Hepatocyte (in vitro differentiated cells): ENCODE data around the gene CHRNA1. TPM values are rescaled to one million over a fixed set of nuclear protein-coding genes. Genes with fewer than 3 reads are reported as not detected.

ENCODE experiments used
- DNase-seq: peaks from one replicate; pipeline ENCODE4 v3.0.0-alpha.2; 2016; ENCODE audit warnings: low spot score
- H2AFZ ChIP-seq: fragments of 200-600 bp; sonication (generic); 2 replicates; pipeline ENCODE4 v1.6.0; 2016; ENCODE audit warnings: antibody characterized with exemption, mild to moderate bottlenecking
- H3K27ac ChIP-seq: fragments of 200-600 bp; sonication (generic); 2 replicates; pipeline ENCODE4 v1.5.1; 2016; ENCODE audit warnings: mild to moderate bottlenecking
- H3K27me3 ChIP-seq: fragments of 200-600 bp; sonication (generic); 2 replicates; pipeline ENCODE4 v1.6.1; 2016
- H3K36me3 ChIP-seq: fragments of 200-600 bp; sonication (generic); replicated peaks from 2 replicates; pipeline ENCODE4 v1.5.1; 2016; ENCODE audit warnings: low read depth; ENCODE audit not compliant: insufficient read depth
- H3K4me1 ChIP-seq: fragments of 200-600 bp; sonication (generic); 2 replicates; pipeline ENCODE4 v1.5.1; 2016; ENCODE audit warnings: mild to moderate bottlenecking, moderate library complexity; ENCODE audit not compliant: insufficient read depth
- H3K4me2 ChIP-seq: fragments of 200-600 bp; sonication (generic); 2 replicates; pipeline ENCODE4 v1.6.0; 2016
- H3K4me3 ChIP-seq: fragments of 200-600 bp; sonication (generic); 2 replicates; pipeline ENCODE4 v1.5.1; 2016; ENCODE audit warnings: mild to moderate bottlenecking
- H3K79me2 ChIP-seq: fragments of 200-600 bp; sonication (generic); 2 replicates; pipeline ENCODE4 v1.6.0; 2017; ENCODE audit warnings: mild to moderate bottlenecking
- H3K9me2 ChIP-seq: fragments of 200-600 bp; sonication (generic); replicated peaks from 2 replicates; pipeline ENCODE4 v1.6.0; 2017; ENCODE audit warnings: mild to moderate bottlenecking; ENCODE audit not compliant: insufficient read depth
- H3K9me3 ChIP-seq: fragments of 200-600 bp; sonication (generic); 2 replicates; pipeline ENCODE4 v1.5.1; 2016; ENCODE audit warnings: low read depth, mild to moderate bottlenecking
- H4K20me1 ChIP-seq: fragments of 200-600 bp; sonication (generic); 2 replicates; pipeline ENCODE4 v1.6.0; 2016; ENCODE audit warnings: mild to moderate bottlenecking; ENCODE audit not compliant: insufficient read depth, poor library complexity, severe bottlenecking
- EZH2 ChIP-seq: fragments of 200-600 bp; sonication (generic); IDR thresholded peaks from 2 replicates; pipeline ENCODE4 v1.6.1; 2016; ENCODE audit warnings: antibody characterized with exemption, mild to moderate bottlenecking, borderline replicate concordance
- EZH2phosphoT487 ChIP-seq: fragments of 200-600 bp; sonication (generic); IDR thresholded peaks from one replicate; pipeline ENCODE4 v1.6.1; 2018; ENCODE audit warnings: antibody characterized with exemption, mild to moderate bottlenecking, low read depth, moderate library complexity; ENCODE audit not compliant: unreplicated experiment, severe bottlenecking
- WGBS: methylation state at CpG from one replicate; pipeline ENCODE4 v1.1.6; 2016; ENCODE audit warnings: low lambda C conversion rate; ENCODE audit errors: missing lambda C conversion rate; 5-methylcytosine and 5-hydroxymethylcytosine counted together
- polyA plus RNA-seq: library from polyadenylated mRNA; unstranded; fragments of >200 nt; fragmentation: Nextera tagmentation; extraction: Ambion mirVana; gene quantifications from 2 replicates; pipeline ENCODE4 v1.2.1, GENCODE V29; 2016
- total RNA-seq: library from RNA; depleted of rRNA; stranded (reverse); fragments of >200 nt; gene quantifications from 2 replicates; pipeline ENCODE4 v1.2.3, GENCODE V29; 2014
- TF ChIP-seq, protein P1 (sequence below): fragments of 200-600 bp; sonication (generic); IDR thresholded peaks from 2 replicates; pipeline ENCODE4 v1.5.1; 2016; ENCODE audit warnings: antibody characterized with exemption, mild to moderate bottlenecking; ENCODE audit not compliant: poor library complexity

The CHRNA1 gene
- total and polyA plus RNA-seq, 2 experiments from 2014 or later = 1.5 to 1.9 TPM

DNA sequence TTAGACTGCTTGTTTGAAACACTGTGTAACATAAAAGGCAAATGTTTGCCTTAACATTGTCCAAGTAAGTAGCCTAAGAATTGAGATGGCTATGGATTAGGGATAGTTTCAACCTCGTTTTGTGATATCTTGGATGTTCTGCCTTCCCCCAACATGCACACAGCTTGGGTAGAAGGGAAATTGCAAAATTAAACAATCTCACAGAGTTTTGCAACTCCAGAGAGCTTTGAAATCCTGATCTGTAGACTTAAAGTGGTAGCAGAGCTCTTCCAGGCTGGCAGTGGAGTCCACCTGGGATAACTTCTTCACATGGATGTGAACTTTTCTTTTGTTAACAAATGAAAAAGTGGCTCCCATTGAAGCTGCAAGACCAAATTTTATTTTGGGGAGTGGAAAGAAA lies 59.6 kb downstream of the CHRNA1 start:
- Histone ChIP-seq H3K9me2 (no peaks in the 10 kb centered on the region), H3K36me3 (no peaks in the 10 kb centered on the region), H3K27ac (no peak overlapping the region), H3K79me2 (no peaks in the 10 kb centered on the region), H3K4me2 (no peak overlapping the region), H3K4me3 (no peak overlapping the region), H2AFZ (no peak overlapping the region), H3K27me3 (no peaks in the 10 kb centered on the region), H3K9me3 (no peaks in the 10 kb centered on the region), H3K4me1 (no peaks in the 10 kb centered on the region), H4K20me1 (no peaks in the 10 kb centered on the region)
- TF ChIP-seq, protein P1, sequence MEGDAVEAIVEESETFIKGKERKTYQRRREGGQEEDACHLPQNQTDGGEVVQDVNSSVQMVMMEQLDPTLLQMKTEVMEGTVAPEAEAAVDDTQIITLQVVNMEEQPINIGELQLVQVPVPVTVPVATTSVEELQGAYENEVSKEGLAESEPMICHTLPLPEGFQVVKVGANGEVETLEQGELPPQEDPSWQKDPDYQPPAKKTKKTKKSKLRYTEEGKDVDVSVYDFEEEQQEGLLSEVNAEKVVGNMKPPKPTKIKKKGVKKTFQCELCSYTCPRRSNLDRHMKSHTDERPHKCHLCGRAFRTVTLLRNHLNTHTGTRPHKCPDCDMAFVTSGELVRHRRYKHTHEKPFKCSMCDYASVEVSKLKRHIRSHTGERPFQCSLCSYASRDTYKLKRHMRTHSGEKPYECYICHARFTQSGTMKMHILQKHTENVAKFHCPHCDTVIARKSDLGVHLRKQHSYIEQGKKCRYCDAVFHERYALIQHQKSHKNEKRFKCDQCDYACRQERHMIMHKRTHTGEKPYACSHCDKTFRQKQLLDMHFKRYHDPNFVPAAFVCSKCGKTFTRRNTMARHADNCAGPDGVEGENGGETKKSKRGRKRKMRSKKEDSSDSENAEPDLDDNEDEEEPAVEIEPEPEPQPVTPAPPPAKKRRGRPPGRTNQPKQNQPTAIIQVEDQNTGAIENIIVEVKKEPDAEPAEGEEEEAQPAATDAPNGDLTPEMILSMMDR = no peak
- TF ChIP-seq EZH2phosphoT487 (no peak), EZH2 (no peak)
- WGBS = 43% methylated on average over 1 of the region's 1 CpG
- no peak for DNase-seq

DNA sequence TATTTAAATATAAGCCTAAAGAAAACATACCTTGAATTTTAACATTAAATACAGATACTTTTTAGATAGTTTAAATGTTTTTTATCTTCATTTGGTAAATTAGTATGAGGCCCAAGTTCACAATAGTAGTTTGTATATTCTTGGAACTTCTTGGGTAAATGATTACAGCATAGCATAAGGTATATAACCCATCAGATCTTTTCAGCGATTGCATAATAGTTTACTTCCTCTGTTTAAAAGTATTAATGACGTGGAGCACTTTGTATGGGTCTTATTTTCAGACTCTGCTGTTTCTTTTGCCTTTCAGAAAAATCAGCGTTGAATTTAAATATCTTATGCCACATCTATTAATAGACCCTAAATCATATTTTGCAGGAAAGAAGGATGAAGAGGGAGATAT lies 60.2 kb downstream of the CHRNA1 start:
- Histone ChIP-seq H3K9me3 (no peaks in the 10 kb centered on the region), H3K4me1 (no peaks in the 10 kb centered on the region), H3K36me3 (no peaks in the 10 kb centered on the region), H3K9me2 (no peaks in the 10 kb centered on the region), H3K79me2 (no peaks in the 10 kb centered on the region), H3K27ac (no peak overlapping the region), H2AFZ (no peak overlapping the region), H3K27me3 (no peaks in the 10 kb centered on the region), H3K4me2 (no peak overlapping the region), H4K20me1 (no peaks in the 10 kb centered on the region), H3K4me3 (no peak overlapping the region)
- 78% methylated on average over 3 of the region's 3 CpGs for WGBS
- TF ChIP-seq EZH2phosphoT487 (no peak), EZH2 (no peak)
- TF ChIP-seq, protein P1 = no peak
- DNase-seq = no peak

DNA sequence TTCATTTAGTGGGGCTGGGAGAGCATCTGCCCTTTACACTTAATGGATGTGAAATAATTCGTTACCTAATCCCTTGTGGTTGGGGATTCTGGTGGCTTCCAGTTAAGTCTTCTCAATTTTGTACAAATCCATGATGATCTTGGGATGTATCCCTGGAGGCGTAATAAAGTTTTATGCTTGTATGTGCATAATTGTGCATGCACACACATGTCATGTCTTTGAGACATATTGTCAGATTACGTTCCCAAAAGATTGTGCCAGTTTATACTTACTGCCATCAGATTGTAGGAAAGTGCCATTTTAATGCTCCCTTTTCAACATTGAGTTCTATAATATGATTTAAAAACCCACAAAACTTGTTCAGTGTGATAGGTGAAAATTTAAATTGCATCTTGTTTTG lies 60.8 kb downstream of the CHRNA1 start:
- Histone ChIP-seq H3K9me2 (no peaks in the 10 kb centered on the region), H3K4me3 (no peak overlapping the region), H4K20me1 (no peaks in the 10 kb centered on the region), H3K36me3 (no peaks in the 10 kb centered on the region), H3K27ac (no peak overlapping the region), H3K79me2 (no peaks in the 10 kb centered on the region), H2AFZ (no peak overlapping the region), H3K9me3 (no peaks in the 10 kb centered on the region), H3K4me1 (no peaks in the 10 kb centered on the region), H3K27me3 (no peaks in the 10 kb centered on the region), H3K4me2 (no peak overlapping the region)
- WGBS = 90% methylated on average over 3 of the region's 3 CpGs
- DNase-seq = no peak
- TF ChIP-seq EZH2 (no peak), EZH2phosphoT487 (no peak)
- TF ChIP-seq, protein P1 = no peak

DNA sequence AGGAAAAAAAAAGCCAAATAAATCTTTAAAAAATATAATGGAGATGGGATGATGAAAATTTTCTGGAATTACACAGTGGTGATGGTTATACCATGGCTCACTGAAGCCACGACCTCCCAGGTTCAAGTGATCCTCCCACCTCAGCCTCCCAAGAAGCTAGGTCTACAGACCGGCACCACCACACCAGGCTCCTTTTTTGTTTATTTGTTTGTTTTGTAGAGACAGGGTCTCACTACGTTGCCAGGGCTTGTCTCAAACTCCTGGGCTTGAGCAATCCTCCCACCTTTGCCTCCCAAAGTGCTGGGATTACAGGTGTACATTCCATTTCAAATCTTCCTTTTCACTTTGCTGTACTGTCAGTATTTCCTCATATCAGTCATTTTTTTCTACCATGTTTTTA lies 61.7 kb downstream of the CHRNA1 start:
- H3K4me2 ChIP-seq = no peak overlapping the region
- H3K27me3 ChIP-seq = no peaks in the 10 kb centered on the region
- H3K4me3 ChIP-seq = no peak overlapping the region
- H3K9me3 ChIP-seq = no peaks in the 10 kb centered on the region
- no peak for DNase-seq
- no peaks in the 10 kb centered on the region for H3K4me1 ChIP-seq
- H4K20me1 ChIP-seq = no peaks in the 10 kb centered on the region
- TF ChIP-seq EZH2 (no peak), EZH2phosphoT487 (no peak)
- TF ChIP-seq, protein P1 = no peak
- H3K79me2 ChIP-seq = no peaks in the 10 kb centered on the region
- H3K9me2 ChIP-seq = no peaks in the 10 kb centered on the region
- no peak overlapping the region for H2AFZ ChIP-seq
- WGBS = 80% methylated on average over 3 of the region's 3 CpGs
- no peaks in the 10 kb centered on the region for H3K36me3 ChIP-seq
- H3K27ac ChIP-seq = no peak overlapping the region
